IPS-18a (cell line): ENCODE measurements around the gene MORF4L1.

ENCODE experiments used
- H3K27ac ChIP-seq: one replicate; pipeline ENCODE4 v1.5.1; 2013; ENCODE audit warnings: low read length
- H3K27me3 ChIP-seq: one replicate; pipeline ENCODE4 v1.6.1; 2013; ENCODE audit warnings: mild to moderate bottlenecking, low read length; ENCODE audit not compliant: control insufficient read depth, insufficient read depth
- H3K36me3 ChIP-seq: one replicate; pipeline ENCODE4 v1.6.1; 2013; ENCODE audit warnings: low read depth, low read length; ENCODE audit not compliant: control insufficient read depth
- H3K4me1 ChIP-seq: one replicate; pipeline ENCODE4 v1.6.1; 2013; ENCODE audit warnings: low read depth, low read length; ENCODE audit not compliant: control insufficient read depth
- H3K4me3 ChIP-seq: one replicate; pipeline ENCODE4 v1.5.1; 2013; ENCODE audit warnings: low read length
- H3K9ac ChIP-seq: one replicate; pipeline ENCODE4 v1.6.1; 2013; ENCODE audit warnings: mild to moderate bottlenecking, low read length, moderate library complexity
- H3K9me3 ChIP-seq: one replicate; pipeline ENCODE4 v1.6.1; 2013; ENCODE audit warnings: low read depth, low read length; ENCODE audit not compliant: control insufficient read depth

The MORF4L1 gene

DNA sequence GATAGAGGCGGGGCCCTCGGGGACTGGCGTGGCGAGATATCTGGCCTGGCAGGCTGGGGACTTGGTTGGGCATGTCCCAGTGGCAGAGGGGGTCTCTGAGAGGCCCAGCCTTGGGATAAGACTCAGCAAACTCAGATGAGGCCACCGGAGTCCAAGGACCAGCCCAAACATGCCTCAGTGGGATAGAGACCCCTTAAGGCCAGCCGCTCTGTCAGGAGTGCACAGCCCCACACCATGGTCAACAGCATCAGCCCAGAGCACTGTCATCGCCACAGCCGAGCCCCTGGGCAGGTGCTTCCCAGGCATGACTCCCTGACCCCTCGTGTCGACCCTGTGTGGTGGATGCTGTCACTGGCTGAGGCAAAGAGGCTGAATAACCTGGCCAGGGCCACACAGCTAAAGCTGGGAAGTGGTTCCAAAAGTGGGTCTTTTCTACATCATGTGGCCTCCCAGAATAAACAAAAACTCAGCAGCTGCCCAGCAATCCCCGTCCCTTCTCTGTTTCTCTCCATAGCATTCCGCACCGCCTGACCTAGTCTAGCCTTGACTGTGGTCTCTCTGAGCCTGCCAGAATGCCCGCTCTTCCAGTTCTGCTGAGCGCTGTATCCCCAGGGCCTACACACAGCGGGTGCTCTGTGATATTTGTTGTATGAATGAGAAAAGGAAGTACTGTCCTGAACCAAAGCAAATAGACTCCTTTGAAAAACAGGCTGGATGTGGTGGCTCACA is 57.0 kb downstream of the MORF4L1 start:
- Histone ChIP-seq H3K27ac (no peak overlapping the region), H3K9me3 (no peaks in the 10 kb centered on the region), H3K36me3 (no peaks in the 10 kb centered on the region), H3K9ac (no peak overlapping the region), H3K4me1 (no peaks in the 10 kb centered on the region), H3K4me3 (no peak overlapping the region), H3K27me3 (no peaks in the 10 kb centered on the region)

DNA sequence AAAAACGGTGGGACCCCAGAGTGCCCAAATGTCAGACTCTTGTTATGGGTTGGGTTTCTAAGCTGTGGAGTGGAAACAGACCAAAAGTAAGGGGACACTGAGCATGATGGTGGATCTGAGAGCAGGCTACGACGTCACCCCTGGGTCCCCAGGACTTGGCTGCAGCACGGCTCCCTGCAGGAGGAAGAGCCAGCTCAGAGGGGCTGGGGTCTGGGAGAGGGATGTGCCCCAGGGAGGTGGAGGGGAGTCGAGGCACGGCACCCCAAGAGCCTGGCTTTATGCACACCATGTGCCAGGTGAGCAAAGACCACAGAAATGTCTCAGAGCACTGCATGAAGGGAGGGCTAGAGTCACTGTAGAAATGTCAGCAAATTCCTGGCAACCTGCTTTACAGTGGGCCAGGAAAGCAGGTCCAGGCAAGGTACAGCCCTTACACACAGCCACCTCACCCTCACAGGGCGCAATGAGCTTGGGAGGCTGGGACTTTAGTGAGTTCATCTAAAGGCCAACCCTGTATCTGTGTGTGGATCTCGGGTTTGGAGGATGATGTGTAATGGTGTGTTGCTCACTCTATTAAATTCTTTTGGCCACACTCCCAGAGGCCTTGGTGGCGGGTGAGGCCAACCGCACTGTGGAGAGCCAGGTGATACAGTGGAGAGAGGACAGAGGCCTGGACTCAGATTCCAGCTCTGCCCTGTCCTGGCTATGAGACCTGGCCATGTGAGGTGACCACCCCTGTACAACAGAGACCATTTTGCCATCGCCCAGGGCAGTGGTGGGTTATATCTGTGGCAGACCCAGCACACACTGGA is 58.1 kb downstream of the MORF4L1 start:
- H3K4me3 ChIP-seq = no peak overlapping the region
- H3K4me1 ChIP-seq = no peaks in the 10 kb centered on the region
- H3K36me3 ChIP-seq = no peaks in the 10 kb centered on the region
- H3K27ac ChIP-seq = no peak overlapping the region
- H3K9ac ChIP-seq = no peak overlapping the region
- H3K9me3 ChIP-seq = no peaks in the 10 kb centered on the region
- no peaks in the 10 kb centered on the region for H3K27me3 ChIP-seq

DNA sequence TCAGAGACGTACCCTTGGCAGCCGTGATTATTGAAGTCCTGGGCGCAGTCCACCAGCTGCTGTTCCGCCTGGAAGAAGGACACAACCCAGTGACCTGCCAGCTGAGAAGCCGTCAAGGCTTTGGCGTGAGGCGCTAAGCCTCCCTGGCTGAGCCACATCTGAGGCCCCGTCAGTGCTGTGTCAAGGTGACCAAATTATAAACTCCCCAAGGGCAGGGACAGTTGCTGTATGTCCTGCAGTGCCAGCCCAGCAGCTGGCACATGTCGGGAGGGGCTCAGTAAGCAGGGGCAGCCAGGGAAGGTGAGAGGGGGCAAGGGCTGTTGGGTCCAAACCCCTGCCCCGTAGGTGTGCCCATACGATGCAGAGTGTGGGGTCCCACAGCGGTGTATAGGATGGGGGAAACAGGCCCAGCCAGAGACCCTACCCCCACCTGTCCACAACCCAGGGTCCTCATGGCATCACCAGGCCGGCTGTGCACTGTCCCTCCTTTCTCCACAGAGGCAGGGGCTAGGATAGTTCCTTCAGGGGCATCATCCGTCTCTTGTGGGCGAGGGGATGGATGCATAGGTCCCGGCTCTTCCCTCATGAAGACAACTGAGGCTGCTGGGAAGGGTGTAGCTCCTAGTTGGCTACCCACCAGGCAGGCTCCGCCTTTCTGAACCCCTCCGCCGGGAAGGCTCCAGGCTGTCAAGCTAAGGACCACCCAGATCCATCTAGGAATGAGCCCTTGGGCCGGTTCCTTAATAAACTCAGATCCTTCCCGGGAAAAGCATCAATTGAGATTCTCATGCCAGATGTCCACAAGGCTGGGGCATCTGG is 59.0 kb downstream of the MORF4L1 start:
- H3K27me3 ChIP-seq = no peaks in the 10 kb centered on the region
- H3K9ac ChIP-seq = no peak overlapping the region
- no peaks in the 10 kb centered on the region for H3K4me1 ChIP-seq
- H3K9me3 ChIP-seq = no peaks in the 10 kb centered on the region
- H3K4me3 ChIP-seq = no peak overlapping the region
- H3K27ac ChIP-seq = no peak overlapping the region
- no peaks in the 10 kb centered on the region for H3K36me3 ChIP-seq

DNA sequence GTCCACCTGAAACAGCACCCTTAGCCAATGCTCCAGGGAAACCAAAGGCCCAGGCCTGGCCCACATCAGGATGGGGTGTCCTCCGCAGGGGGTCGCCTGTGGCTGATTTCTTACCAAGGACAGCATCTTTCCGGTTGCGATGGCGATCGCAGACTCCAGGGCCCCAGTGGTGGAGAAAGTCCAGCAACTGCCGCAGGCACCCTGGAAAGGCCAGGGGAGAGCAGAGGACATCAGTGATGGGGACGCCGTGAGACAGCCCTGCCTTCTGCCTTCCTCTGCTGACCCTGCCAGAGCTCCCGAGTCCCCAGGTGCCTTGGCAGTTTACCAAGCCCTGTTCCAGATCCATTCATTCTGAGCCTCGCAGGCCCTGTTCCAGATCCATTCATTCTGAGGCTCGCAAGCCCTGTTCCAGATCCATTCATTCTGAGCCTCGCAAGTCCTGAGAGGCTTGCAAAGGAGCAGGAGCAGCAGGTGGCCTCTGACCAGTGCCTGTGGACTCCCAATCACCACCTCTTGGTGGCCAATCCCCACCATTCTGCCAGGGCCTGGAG is 59.6 kb downstream of the MORF4L1 start:
- Histone ChIP-seq H3K4me3 (no peak overlapping the region), H3K27me3 (no peaks in the 10 kb centered on the region), H3K4me1 (no peaks in the 10 kb centered on the region), H3K27ac (no peak overlapping the region), H3K9ac (no peak overlapping the region), H3K9me3 (no peaks in the 10 kb centered on the region), H3K36me3 (no peaks in the 10 kb centered on the region)

DNA sequence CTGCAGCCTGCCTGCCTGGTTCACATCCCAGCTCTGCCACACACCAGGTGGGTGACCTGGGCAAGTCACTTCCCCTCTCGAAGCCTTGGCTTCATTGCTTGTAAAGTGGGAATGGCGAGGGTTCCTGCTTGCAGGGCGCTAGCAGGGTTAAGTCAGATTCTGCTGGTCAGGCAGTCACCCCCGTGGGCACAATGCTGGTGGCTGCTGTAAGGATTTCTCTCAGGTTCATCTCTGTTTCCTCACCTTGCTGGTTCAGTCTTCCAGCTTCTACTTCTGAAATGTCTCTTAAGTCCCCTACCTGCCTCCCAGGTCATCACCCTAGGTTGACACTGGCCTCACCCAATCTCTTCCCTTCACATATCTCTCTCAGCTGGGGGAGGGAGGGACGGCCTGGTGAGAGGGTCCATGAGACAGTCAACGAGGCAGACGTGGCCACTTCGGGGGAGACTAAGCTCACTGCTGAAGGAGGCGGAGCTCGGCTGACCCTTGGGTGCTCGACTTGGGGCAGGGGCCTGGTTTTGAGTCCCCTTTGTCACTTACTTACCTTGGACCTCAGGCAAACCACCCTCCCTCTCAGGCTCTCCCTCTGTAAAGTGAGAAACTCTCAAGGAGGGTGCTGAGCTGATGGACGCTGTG is 60.6 kb downstream of the MORF4L1 start:
- H3K27ac ChIP-seq = no peak overlapping the region
- no peaks in the 10 kb centered on the region for H3K4me1 ChIP-seq
- no peaks in the 10 kb centered on the region for H3K9me3 ChIP-seq
- no peaks in the 10 kb centered on the region for H3K36me3 ChIP-seq
- H3K4me3 ChIP-seq = no peak overlapping the region
- no peak overlapping the region for H3K9ac ChIP-seq
- no peaks in the 10 kb centered on the region for H3K27me3 ChIP-seq

DNA sequence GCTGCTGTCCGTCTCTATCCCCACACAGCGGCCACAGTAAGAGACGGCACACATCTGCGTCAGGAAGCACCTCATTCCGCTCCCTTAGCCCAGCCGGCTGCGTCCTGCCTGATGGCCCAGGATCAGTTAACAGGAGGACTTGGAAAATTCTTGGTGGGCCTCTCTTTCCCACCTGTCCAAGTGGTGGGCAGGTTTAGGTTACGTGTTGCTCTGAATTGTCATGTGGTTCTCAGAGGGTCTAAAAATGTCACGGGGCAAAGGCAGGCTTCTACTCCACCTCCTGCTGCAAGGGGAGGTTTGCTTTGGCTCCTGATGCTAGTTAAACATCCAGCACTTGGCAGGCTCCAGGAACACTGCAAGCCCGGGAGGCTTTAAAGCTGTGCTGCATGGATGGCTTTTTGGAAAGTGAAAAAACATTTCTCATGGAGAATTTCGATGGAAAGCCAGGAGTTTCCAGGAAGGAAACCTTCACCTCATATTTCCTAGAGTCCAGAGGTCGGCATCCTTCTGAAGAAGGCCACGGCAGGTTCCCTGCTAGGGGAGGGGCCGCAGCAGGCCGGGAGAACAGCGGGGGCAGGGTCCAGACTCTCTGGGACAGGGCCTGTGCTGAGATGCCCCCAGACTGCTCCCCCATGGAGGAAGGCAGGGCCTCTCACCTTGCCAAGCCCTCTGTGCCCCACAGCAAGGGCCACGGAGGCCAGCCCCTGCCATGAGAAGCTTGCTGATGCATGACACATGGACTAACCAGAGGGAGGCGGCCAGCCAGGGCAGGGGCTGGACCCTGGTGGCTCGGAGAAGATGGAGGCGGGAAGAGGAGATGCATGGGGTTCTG is 61.3 kb downstream of the MORF4L1 start:
- H3K27me3 ChIP-seq = no peaks in the 10 kb centered on the region
- H3K36me3 ChIP-seq = no peaks in the 10 kb centered on the region
- no peak overlapping the region for H3K9ac ChIP-seq
- no peaks in the 10 kb centered on the region for H3K9me3 ChIP-seq
- H3K27ac ChIP-seq = no peak overlapping the region
- H3K4me3 ChIP-seq = no peak overlapping the region
- no peaks in the 10 kb centered on the region for H3K4me1 ChIP-seq

DNA sequence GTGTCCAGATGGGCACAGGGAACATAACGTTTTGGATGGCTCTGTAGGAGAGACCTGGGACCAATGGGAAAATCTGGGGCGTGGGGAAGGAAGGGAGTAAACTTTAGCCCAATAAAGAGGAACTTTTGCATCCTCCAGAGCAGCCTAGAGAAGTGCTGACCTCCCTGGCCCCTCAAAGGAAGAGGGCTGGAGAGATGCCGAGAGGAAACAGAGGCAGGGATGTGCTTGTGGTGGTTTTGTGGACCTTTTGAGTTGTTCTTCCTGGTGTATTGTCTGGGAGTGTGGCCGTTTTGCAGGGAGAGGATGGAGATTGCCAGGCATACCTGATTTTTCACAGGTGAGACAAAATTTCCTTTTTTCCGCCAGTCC is 61.9 kb downstream of the MORF4L1 start:
- H3K4me1 ChIP-seq = no peaks in the 10 kb centered on the region
- no peaks in the 10 kb centered on the region for H3K9me3 ChIP-seq
- no peaks in the 10 kb centered on the region for H3K36me3 ChIP-seq
- no peaks in the 10 kb centered on the region for H3K27me3 ChIP-seq
- H3K9ac ChIP-seq = no peak overlapping the region
- H3K4me3 ChIP-seq = no peak overlapping the region
- H3K27ac ChIP-seq = no peak overlapping the region

DNA sequence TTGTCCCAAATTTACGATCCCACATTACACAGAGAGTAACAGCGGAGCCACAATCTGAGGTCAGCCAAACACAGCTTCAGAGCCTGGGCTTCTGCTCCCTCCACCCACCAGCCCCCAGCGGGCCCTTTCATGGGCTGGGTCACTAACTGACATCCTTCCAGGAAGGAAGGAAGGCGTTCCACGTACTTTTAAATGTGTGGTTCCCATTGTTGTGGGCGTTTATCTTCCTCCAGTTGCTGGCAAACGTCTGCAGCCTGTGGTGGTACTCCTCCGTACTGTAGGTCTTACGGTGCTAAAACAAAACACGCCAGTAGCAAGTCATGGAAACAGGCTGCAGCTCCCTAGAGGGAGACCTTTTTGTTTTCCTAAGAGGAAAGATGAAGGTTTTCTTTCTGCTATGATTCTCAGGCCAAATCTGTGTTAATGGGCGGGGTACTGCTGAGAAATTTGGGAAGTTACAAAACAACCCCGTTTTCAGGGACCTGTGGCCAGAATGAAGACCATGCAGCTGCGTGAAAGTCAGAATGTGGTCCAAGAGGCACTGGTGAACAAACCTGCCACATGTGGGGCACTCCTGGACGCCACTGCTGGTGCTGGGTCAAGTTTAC is 64.5 kb downstream of the MORF4L1 start:
- Histone ChIP-seq H3K4me1 (no peaks in the 10 kb centered on the region), H3K27me3 (no peaks in the 10 kb centered on the region), H3K36me3 (no peaks in the 10 kb centered on the region), H3K27ac (no peak overlapping the region), H3K9ac (no peak overlapping the region), H3K4me3 (no peak overlapping the region), H3K9me3 (no peaks in the 10 kb centered on the region)

DNA sequence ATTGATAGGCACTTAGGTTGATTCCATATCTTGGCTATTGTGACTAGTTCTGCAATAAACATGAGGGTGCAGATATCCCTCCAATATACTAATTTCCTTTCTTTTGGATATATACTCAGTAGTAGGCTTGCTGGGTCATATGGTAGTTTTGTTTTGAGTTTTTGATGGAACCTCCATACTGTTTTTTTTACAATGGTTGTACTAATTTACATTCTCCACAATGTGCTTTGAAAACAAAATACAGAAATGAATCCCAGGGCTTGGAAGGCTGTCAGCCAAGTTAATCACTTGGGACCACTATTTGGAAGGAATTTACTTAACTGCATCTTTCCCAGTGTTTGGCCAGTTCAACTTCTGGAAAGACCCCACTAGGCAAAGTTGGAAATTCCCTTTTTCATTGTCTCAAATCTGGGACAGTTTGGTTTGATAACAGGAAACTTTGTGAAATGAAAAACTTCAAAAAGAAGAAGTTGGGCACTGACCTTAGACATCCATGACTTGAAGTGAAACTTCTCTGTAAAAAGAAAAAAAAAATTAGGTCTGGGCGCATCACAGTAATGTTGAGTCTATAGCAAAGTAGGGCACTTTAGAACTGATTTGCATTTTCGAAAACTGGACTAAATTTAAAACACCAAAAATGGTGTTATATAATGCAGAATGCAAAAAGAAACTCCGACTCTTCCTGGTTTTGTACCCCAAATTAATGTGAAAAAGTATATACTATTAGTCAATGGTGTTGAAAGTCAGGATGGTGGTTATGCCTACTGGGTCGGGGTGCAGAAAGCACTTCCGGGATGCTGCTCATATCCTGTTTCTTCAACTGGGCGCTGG is 66.2 kb downstream of the MORF4L1 start:
- Histone ChIP-seq H3K4me3 (no peak overlapping the region), H3K9ac (no peak overlapping the region), H3K36me3 (no peaks in the 10 kb centered on the region), H3K27ac (no peak overlapping the region), H3K4me1 (no peaks in the 10 kb centered on the region), H3K9me3 (no peaks in the 10 kb centered on the region), H3K27me3 (peaks cover 14% of the 10 kb centered on the region)

DNA sequence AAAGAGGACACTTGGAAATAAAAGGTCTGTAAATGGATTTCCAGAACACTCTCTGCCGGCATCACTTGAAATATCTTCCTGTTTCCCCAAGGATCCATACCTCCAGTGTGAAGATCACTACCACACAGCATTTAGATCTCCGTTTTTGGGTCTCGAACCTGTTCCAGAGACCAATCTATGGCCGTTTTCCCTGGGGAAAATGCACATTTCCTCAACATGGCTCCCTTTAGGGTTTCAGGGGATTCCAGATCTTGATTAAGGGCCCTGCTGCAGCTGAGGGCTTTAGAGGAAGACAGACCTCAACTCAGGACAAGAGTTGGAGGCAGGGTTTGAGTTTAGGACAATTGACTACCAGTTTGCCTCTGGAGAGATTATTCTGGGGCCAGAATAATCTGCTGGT is 70.1 kb downstream of the MORF4L1 start:
- Histone ChIP-seq H3K27ac (no peak overlapping the region), H3K9me3 (no peaks in the 10 kb centered on the region), H3K36me3 (no peaks in the 10 kb centered on the region), H3K9ac (no peak overlapping the region), H3K4me1 (no peaks in the 10 kb centered on the region), H3K27me3 (peaks cover 30% of the 10 kb centered on the region), H3K4me3 (no peak overlapping the region)
